Suprapubic skin (tissue), 4 donors: ENCODE measurements around the gene HADHB. TPM values are rescaled to one million over a fixed set of nuclear protein-coding genes. Genes with fewer than 3 reads are reported as not detected.

Experiments
- DNase-seq, 2 donors: peaks; one replicate each; pipeline ENCODE4 v3.0.0-alpha.2; 2019; ENCODE audit warnings: low spot score in 2 of 2
- H3K27ac ChIP-seq: fragments of 200-600 bp; sonication (generic); one replicate; pipeline ENCODE4 v1.5.1; 2019
- H3K27me3 ChIP-seq: fragments of 200-600 bp; sonication (generic); one replicate; pipeline ENCODE4 v1.5.1; 2019
- H3K36me3 ChIP-seq: fragments of 200-600 bp; sonication (generic); one replicate; pipeline ENCODE4 v1.5.1; 2019
- H3K4me1 ChIP-seq: fragments of 200-600 bp; sonication (generic); one replicate; pipeline ENCODE4 v1.5.1; 2019
- H3K4me3 ChIP-seq: fragments of 200-600 bp; sonication (generic); one replicate; pipeline ENCODE4 v1.5.1; 2019; ENCODE audit warnings: mild to moderate bottlenecking
- H3K9me3 ChIP-seq: fragments of 200-600 bp; sonication (generic); one replicate; pipeline ENCODE4 v1.5.1; 2019
- CTCF ChIP-seq, 2 donors: fragments of 200-600 bp in 1 of 2; fragments of 450-650 bp in 1 of 2; sonication (generic) in 1 of 2; IDR thresholded peaks; one replicate each; pipeline ENCODE4 v1.5.1; 2016 to 2019; ENCODE audit warnings: antibody characterized with exemption in 2 of 2, mild to moderate bottlenecking in 1 of 2, moderate library complexity in 1 of 2
- EP300 ChIP-seq: sonication (generic); formaldehyde crosslinking; IDR thresholded peaks from one replicate; pipeline ENCODE4 v1.6.1; 2017; ENCODE audit warnings: antibody characterized with exemption
- POLR2A ChIP-seq, 2 donors: fragments of 450-650 bp; IDR thresholded peaks; one replicate each; pipeline ENCODE4 v1.6.1; 2017; ENCODE audit warnings: antibody characterized with exemption in 2 of 2, mild to moderate bottlenecking in 2 of 2, moderate library complexity in 2 of 2
- POLR2AphosphoS5 ChIP-seq, 3 donors: sonication (generic); formaldehyde crosslinking; IDR thresholded peaks; one replicate each; pipeline ENCODE4 v1.6.1; 2017; ENCODE audit warnings: antibody characterized with exemption in 3 of 3
- WGBS: methylation state at CpG from one replicate; pipeline ENCODE4 v1.1.5; 2018; 5-methylcytosine and 5-hydroxymethylcytosine counted together
- total RNA-seq, 4 donors: library from RNA; depleted of rRNA; stranded (reverse); fragments of >200 nt; gene quantifications; one replicate each; pipeline ENCODE4 v1.1.0, GENCODE V29; 2016

HADHB gene
- total RNA-seq, 4 donors from 2014 or later, result 94.7 to 223 (median 119) TPM

GRCh38 chr2:26216587-26216986 lies 28.2 kb upstream of the HADHB start:
- no peak for TF ChIP-seq POLR2AphosphoS5 (IDR thresholded peaks at IDR 0.05)
- TF ChIP-seq CTCF (IDR thresholded peaks at IDR 0.05), result no peak
- no peak for TF ChIP-seq POLR2A (IDR thresholded peaks at IDR 0.05)
- no peak for TF ChIP-seq EP300
- Histone ChIP-seq H3K27ac (no peak overlapping the region), H3K9me3 (no peaks in the 10 kb centered on the region), H3K36me3 (peaks cover 80% of the 10 kb centered on the region), H3K27me3 (no peaks in the 10 kb centered on the region), H3K4me3 (no peak overlapping the region), H3K4me1 (no peaks in the 10 kb centered on the region)
- WGBS, result 95% methylated on average over 4 of the region's 4 CpGs
- no peak for DNase-seq

- Histone ChIP-seq H3K4me3 (no peak overlapping the region), H3K27ac (no peak overlapping the region), H3K36me3 (peaks cover 80% of the 10 kb centered on the region), H3K4me1 (no peaks in the 10 kb centered on the region), H3K9me3 (no peaks in the 10 kb centered on the region), H3K27me3 (no peaks in the 10 kb centered on the region)
- DNase-seq, result no peak
- 79% methylated on average over 6 of the region's 6 CpGs for WGBS
- TF ChIP-seq EP300 (no peak), CTCF (IDR thresholded peaks at IDR 0.05) (no peak)
Measured at GRCh38 chr2:26217720-26218119, 27.0 kb upstream of the HADHB start.

GRCh38 chr2:26223018-26223417 lies 21.7 kb upstream of the HADHB start:
- Histone ChIP-seq H3K27me3 (no peaks in the 10 kb centered on the region), H3K27ac (no peak overlapping the region), H3K4me3 (no peak overlapping the region), H3K4me1 (no peaks in the 10 kb centered on the region), H3K9me3 (no peaks in the 10 kb centered on the region), H3K36me3 (peaks cover 60% of the 10 kb centered on the region)
- TF ChIP-seq CTCF (IDR thresholded peaks at IDR 0.05) (no peak), POLR2AphosphoS5 (IDR thresholded peaks at IDR 0.05) (no peak), EP300 (no peak), POLR2A (IDR thresholded peaks at IDR 0.05) (no peak)
- DNase-seq, result no peak
- WGBS, result 100% methylated on average over 1 of the region's 1 CpG

GRCh38 chr2:26224095-26224494 lies 20.6 kb upstream of the HADHB start:
- DNase-seq, result no peak
- H3K36me3 ChIP-seq, result peaks cover 64% of the 10 kb centered on the region
- H3K9me3 ChIP-seq, result no peaks in the 10 kb centered on the region
- no peak for TF ChIP-seq CTCF (IDR thresholded peaks at IDR 0.05)
- no peak for TF ChIP-seq POLR2A (IDR thresholded peaks at IDR 0.05)
- no peak for TF ChIP-seq EP300
- TF ChIP-seq POLR2AphosphoS5 (IDR thresholded peaks at IDR 0.05), result no peak
- H3K4me1 ChIP-seq, result no peaks in the 10 kb centered on the region
- no peaks in the 10 kb centered on the region for H3K27me3 ChIP-seq
- no peak overlapping the region for H3K4me3 ChIP-seq
- 85% methylated on average over 2 of the region's 2 CpGs for WGBS
- H3K27ac ChIP-seq, result no peak overlapping the region

GRCh38 chr2:26229595-26229994 lies 15.1 kb upstream of the HADHB start:
- no peaks in the 10 kb centered on the region for H3K27me3 ChIP-seq
- no peak overlapping the region for H3K4me3 ChIP-seq
- no peaks in the 10 kb centered on the region for H3K9me3 ChIP-seq
- DNase-seq, result no peak
- 93% methylated on average over 3 of the region's 3 CpGs for WGBS
- no peak for TF ChIP-seq POLR2A (IDR thresholded peaks at IDR 0.05)
- no peak for TF ChIP-seq EP300
- TF ChIP-seq POLR2AphosphoS5 (IDR thresholded peaks at IDR 0.05), result no peak
- no peak for TF ChIP-seq CTCF (IDR thresholded peaks at IDR 0.05)
- no peak overlapping the region for H3K27ac ChIP-seq
- peaks cover 88% of the 10 kb centered on the region for H3K36me3 ChIP-seq
- no peaks in the 10 kb centered on the region for H3K4me1 ChIP-seq
